Thymus (tissue), 11 donors: ENCODE data around the gene TNRC6B. TPM values are rescaled to one million over a fixed set of nuclear protein-coding genes. Genes with fewer than 3 reads are reported as not detected.
"Not testable (repeated sequence)": the region's sequence is repeated elsewhere in the genome, so short reads cannot be mapped to it uniquely, and the experiment has no call there.

Source experiments
- DNase-seq, 9 donors: peaks; one replicate each; pipeline ENCODE4 v3.0.0-alpha.2; 2013; ENCODE audit warnings: low spot score in 9 of 9, low read depth in 6 of 9, missing footprints in 1 of 9
- H3K27ac ChIP-seq, 2 donors: one replicate each; pipeline ENCODE4 v1.5.1; 2013; ENCODE audit warnings: control low read depth in 1 of 2, low read depth in 1 of 2, low read length in 1 of 2, mild to moderate bottlenecking in 1 of 2, moderate library complexity in 1 of 2
- H3K27me3 ChIP-seq, 2 donors: one replicate each; pipeline ENCODE4 v1.5.1; 2013; ENCODE audit warnings: low read length in 1 of 2; ENCODE audit not compliant: control insufficient read depth in 2 of 2, insufficient read depth in 1 of 2
- H3K36me3 ChIP-seq, 2 donors: one replicate each; pipeline ENCODE4 v1.5.1; 2013; ENCODE audit warnings: low read length in 1 of 2, mild to moderate bottlenecking in 1 of 2, moderate library complexity in 1 of 2; ENCODE audit not compliant: control insufficient read depth in 2 of 2, insufficient read depth in 2 of 2
- H3K4me1 ChIP-seq, 2 donors: one replicate each; pipeline ENCODE4 v1.5.1; 2013; ENCODE audit warnings: low read length in 2 of 2; ENCODE audit not compliant: control insufficient read depth in 2 of 2, insufficient read depth in 2 of 2
- H3K4me3 ChIP-seq, 2 donors: one replicate each; pipeline ENCODE4 v1.5.1; 2013; ENCODE audit warnings: low read length in 2 of 2, control low read depth in 1 of 2, mild to moderate bottlenecking in 1 of 2
- H3K9me3 ChIP-seq, 2 donors: one replicate each; pipeline ENCODE4 v1.5.1; 2013; ENCODE audit warnings: low read length in 1 of 2, mild to moderate bottlenecking in 1 of 2; ENCODE audit not compliant: control insufficient read depth in 2 of 2, insufficient read depth in 1 of 2
- WGBS: extraction: QIAGEN DNeasy Blood & Tissue Kit; methylation state at CpG from one replicate; pipeline ENCODE4 v1.1.7; 2013; 5-methylcytosine and 5-hydroxymethylcytosine counted together
- polyA plus RNA-seq: library from polyadenylated mRNA; stranded (reverse); fragments of 200-250 nt; gene quantifications from one replicate; pipeline ENCODE4 v1.2.3, GENCODE V29; 2013
- total RNA-seq: library from RNA; stranded (reverse); fragments of 120-200 nt; gene quantifications from one replicate; pipeline ENCODE4 v1.2.4, GENCODE V29; 2013
- donor health status: healthy.

Gene TNRC6B
- total and polyA plus RNA-seq, 2 donors = 13.3 to 20.4 TPM

GRCh38 chr22:40300884-40301672, 123.4 kb downstream of the TNRC6B start:
- 97% methylated on average over 11 of the region's 11 CpGs for WGBS
- Histone ChIP-seq H3K4me1 (no peaks in the 10 kb centered on the region), H3K27ac (no peak overlapping the region), H3K36me3 (peaks cover 36 to 68% of the 10 kb centered on the region in 2 donors), H3K9me3 (no peaks in the 10 kb centered on the region), H3K27me3 (no peaks in the 10 kb centered on the region), H3K4me3 (no peak overlapping the region)
- DNase-seq = no peak

GRCh38 chr22:40302149-40302548, 124.4 kb downstream of the TNRC6B start:
- peaks cover 41 to 65% of the 10 kb centered on the region in 2 donors for H3K36me3 ChIP-seq

GRCh38 chr22:40305625-40306024, 127.9 kb downstream of the TNRC6B start:
- H3K4me3 ChIP-seq = no peak overlapping the region
- H3K9me3 ChIP-seq = no peaks in the 10 kb centered on the region
- H3K27me3 ChIP-seq = no peaks in the 10 kb centered on the region
- DNase-seq = no peak
- WGBS = over 99% methylated on average over 5 of the region's 5 CpGs
- peaks cover 0 to 3% of the 10 kb centered on the region in 2 donors for H3K4me1 ChIP-seq
- H3K27ac ChIP-seq = no peak overlapping the region
- H3K36me3 ChIP-seq = peaks cover 64 to 81% of the 10 kb centered on the region in 2 donors

More at GRCh38 chr22:40302149-40302548, 124.4 kb downstream of the TNRC6B start:
- 97% methylated on average over 11 of the region's 11 CpGs for WGBS
- no peak overlapping the region for H3K27ac ChIP-seq
- H3K27me3 ChIP-seq = no peaks in the 10 kb centered on the region
- H3K4me1 ChIP-seq = no peaks in the 10 kb centered on the region
- no peak for DNase-seq
- H3K9me3 ChIP-seq = no peaks in the 10 kb centered on the region
- H3K4me3 ChIP-seq = no peak overlapping the region

GRCh38 chr22:40308999-40309573, 131.4 kb downstream of the TNRC6B start:
- Histone ChIP-seq H3K4me3 (no peak overlapping the region), H3K36me3 (peaks cover 71 to 85% of the 10 kb centered on the region in 2 donors), H3K4me1 (peaks cover 0 to 3% of the 10 kb centered on the region in 2 donors), H3K9me3 (no peaks in the 10 kb centered on the region), H3K27me3 (no peaks in the 10 kb centered on the region), H3K27ac (peak overlapping the region in 1 of 2 donors; percentile 1)
- 94% methylated on average over 6 of the region's 6 CpGs for WGBS
- no peak for DNase-seq

GRCh38 chr22:40309631-40310030, 131.9 kb downstream of the TNRC6B start:
- H3K27ac ChIP-seq = no peak overlapping the region
- H3K36me3 ChIP-seq = peaks cover 74 to 88% of the 10 kb centered on the region in 2 donors
- no peak for DNase-seq
- H3K27me3 ChIP-seq = no peaks in the 10 kb centered on the region
- H3K4me3 ChIP-seq = no peak overlapping the region
- H3K9me3 ChIP-seq = no peaks in the 10 kb centered on the region
- peaks cover 0 to 3% of the 10 kb centered on the region in 2 donors for H3K4me1 ChIP-seq

DNA sequence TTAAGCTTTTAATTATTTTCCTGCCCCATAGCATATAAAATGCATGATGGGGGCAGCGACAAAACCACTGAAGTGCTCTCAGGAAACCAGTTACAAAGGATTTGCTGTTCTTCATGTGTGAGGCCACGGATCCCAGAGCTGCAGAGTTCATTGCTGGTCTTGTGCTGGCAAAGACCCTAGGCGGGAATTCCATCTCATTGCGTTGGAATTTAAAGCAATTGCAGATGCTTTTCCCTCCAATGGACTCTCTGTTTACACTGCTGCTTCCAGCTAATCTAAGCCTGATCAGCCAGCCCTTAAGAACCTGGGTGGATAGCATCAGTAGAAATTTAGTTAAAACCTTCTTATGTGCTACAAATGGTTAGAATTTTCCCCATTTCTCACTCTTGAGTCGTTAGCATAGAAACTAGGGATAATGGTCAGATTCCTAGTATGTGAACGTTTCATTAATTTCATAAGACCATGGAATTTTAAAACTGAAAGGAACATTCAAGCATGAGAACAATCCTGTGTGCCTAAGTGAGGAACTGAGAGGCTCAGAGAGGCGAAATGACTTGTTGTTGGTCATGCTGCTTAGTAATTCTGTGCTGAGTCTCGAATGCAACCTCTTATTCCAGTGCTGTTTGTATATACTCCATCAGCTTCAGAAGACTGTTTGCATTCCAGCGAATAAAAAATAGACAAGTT, 132.5 kb downstream of the TNRC6B start:
- no peak for DNase-seq
- WGBS = 95% methylated on average over 9 of the region's 9 CpGs
- Histone ChIP-seq H3K9me3 (no peaks in the 10 kb centered on the region), H3K36me3 (peaks cover 72 to 89% of the 10 kb centered on the region in 2 donors), H3K27ac (no peak overlapping the region), H3K4me1 (peaks cover 0 to 3% of the 10 kb centered on the region in 2 donors), H3K27me3 (no peaks in the 10 kb centered on the region), H3K4me3 (no peak overlapping the region)

- 97% methylated on average over 5 of the region's 5 CpGs for WGBS
- Histone ChIP-seq H3K36me3 (peaks cover 73 to 89% of the 10 kb centered on the region in 2 donors), H3K9me3 (no peaks in the 10 kb centered on the region), H3K27me3 (no peaks in the 10 kb centered on the region), H3K27ac (no peak overlapping the region), H3K4me1 (peaks cover 0 to 3% of the 10 kb centered on the region in 2 donors), H3K4me3 (no peak overlapping the region)
- no peak for DNase-seq
These were observed 133.0 kb downstream of the TNRC6B start for GRCh38 chr22:40310768-40311120.

DNA sequence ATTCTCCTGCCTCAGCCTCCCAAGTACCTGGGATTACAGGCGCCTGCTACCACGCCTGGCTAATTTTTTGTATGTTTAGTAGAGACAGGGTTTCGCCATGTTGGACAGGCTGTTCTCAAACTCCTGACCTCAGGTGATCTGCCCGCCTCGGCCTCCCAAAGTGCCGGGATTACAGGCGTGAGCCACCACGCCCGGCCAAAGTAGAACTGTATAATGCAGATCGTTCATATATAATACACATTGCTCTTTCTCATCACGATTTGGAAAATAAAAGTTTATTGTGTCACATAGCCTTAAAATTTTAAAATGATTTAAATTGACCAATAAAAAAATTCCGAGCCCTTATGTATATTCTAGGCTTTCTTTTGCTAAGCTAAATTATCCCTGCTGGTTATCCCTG, 133.9 kb downstream of the TNRC6B start:
- H3K27ac ChIP-seq, H3K4me1 ChIP-seq, H3K4me3 ChIP-seq, H3K27me3 ChIP-seq, H3K9me3 ChIP-seq, DNase-seq: not testable (repeated sequence)
- peaks cover 82 to 97% of the 10 kb centered on the region in 2 donors for H3K36me3 ChIP-seq
- WGBS = 98% methylated on average over 12 of the region's 12 CpGs

DNA sequence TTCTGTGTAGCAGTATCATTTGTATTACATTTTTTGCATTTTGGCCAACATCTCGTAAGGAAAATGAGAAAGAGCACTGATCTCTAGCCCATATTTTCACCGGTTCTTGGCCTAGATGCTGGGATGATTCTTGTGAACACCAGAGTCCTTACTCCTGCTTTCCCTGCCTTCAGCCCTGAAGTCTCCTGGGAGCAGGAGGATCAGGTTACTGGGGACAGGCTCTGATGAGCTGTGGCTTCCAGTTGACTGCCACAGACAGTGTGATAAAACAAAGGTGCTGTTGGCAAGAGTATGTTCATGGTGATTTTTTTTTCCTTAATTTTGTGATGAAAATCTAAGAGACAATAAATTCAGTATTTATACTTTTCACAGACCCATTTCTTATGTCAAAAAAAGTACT, 134.3 kb downstream of the TNRC6B start:
- Histone ChIP-seq H3K4me1 (peaks cover 0 to 3% of the 10 kb centered on the region in 2 donors), H3K4me3 (no peak overlapping the region), H3K9me3 (no peaks in the 10 kb centered on the region), H3K36me3 (peaks cover 80 to 98% of the 10 kb centered on the region in 2 donors), H3K27ac (no peak overlapping the region), H3K27me3 (no peaks in the 10 kb centered on the region)
- 99% methylated on average over 2 of the region's 2 CpGs for WGBS
- DNase-seq = no peak
